Mesenchymal stem cell (in vitro differentiated cells and primary cell): ENCODE results near the gene SLC30A2.

ENCODE experiments used
- DNase-seq: peaks from one replicate; pipeline ENCODE4 v3.0.0-alpha.2; 2013
- H2AFZ ChIP-seq: one replicate; pipeline ENCODE4 v1.6.1; 2013; ENCODE audit warnings: low read depth, mild to moderate bottlenecking, control low read depth, inconsistent platforms, low read length, moderate library complexity
- H2AK5ac ChIP-seq: 2 replicates; pipeline ENCODE4 v1.6.1; 2013; ENCODE audit warnings: low read length, moderate library complexity, mild to moderate bottlenecking, inconsistent platforms; ENCODE audit not compliant: severe bottlenecking
- H2BK120ac ChIP-seq: one replicate; pipeline ENCODE4 v1.6.1; 2013; ENCODE audit warnings: low read depth, mild to moderate bottlenecking, inconsistent platforms, low read length, moderate library complexity
- H2BK12ac ChIP-seq, 2 experiments: one replicate each; pipeline ENCODE4 v1.6.1; 2013; ENCODE audit warnings: inconsistent platforms in 2 of 2, low read length in 2 of 2, mild to moderate bottlenecking in 2 of 2, moderate library complexity in 2 of 2, control low read depth in 1 of 2
- H2BK15ac ChIP-seq: one replicate; pipeline ENCODE4 v1.6.1; 2013; ENCODE audit warnings: mild to moderate bottlenecking, low read depth, inconsistent platforms; ENCODE audit not compliant: poor library complexity, severe bottlenecking
- H2BK5ac ChIP-seq: 2 replicates; pipeline ENCODE4 v1.6.1; 2013; ENCODE audit warnings: low read depth, mild to moderate bottlenecking, low read length, control low read depth, inconsistent platforms; ENCODE audit not compliant: poor library complexity, severe bottlenecking
- H3K14ac ChIP-seq, 2 experiments: one replicate each; pipeline ENCODE4 v1.6.1; 2013; ENCODE audit warnings: inconsistent platforms in 2 of 2, low read length in 2 of 2, control low read depth in 1 of 2, mild to moderate bottlenecking in 1 of 2, moderate library complexity in 1 of 2
- H3K18ac ChIP-seq, 2 experiments: one replicate each; pipeline ENCODE4 v1.6.1; 2013; ENCODE audit warnings: inconsistent platforms in 2 of 2, low read length in 2 of 2, control low read depth in 1 of 2, low read depth in 1 of 2, mild to moderate bottlenecking in 1 of 2
- H3K23ac ChIP-seq, 2 experiments: one replicate each; pipeline ENCODE4 v1.6.1; 2013; ENCODE audit warnings: inconsistent platforms in 2 of 2, low read length in 2 of 2, mild to moderate bottlenecking in 2 of 2, moderate library complexity in 2 of 2, control low read depth in 1 of 2
- H3K27ac ChIP-seq: 2 replicates; pipeline ENCODE4 v1.5.1; 2013; ENCODE audit warnings: mild to moderate bottlenecking, moderate library complexity, low read length, control low read depth, inconsistent platforms; ENCODE audit not compliant: poor library complexity, severe bottlenecking
- H3K27me3 ChIP-seq, 2 experiments: 2 replicates each; pipeline versions ENCODE4 v1.6.1 to v1.7.0; 2013; ENCODE audit warnings: low read length in 2 of 2, mild to moderate bottlenecking in 2 of 2, moderate library complexity in 2 of 2, control low read depth in 1 of 2, inconsistent platforms in 1 of 2; ENCODE audit not compliant: control insufficient read depth in 1 of 2, insufficient read depth in 1 of 2
- H3K36me3 ChIP-seq, 2 experiments: 2 replicates each; pipeline versions ENCODE4 v1.6.1 to v1.7.0; 2013; ENCODE audit warnings: low read length in 2 of 2, control low read depth in 1 of 2, inconsistent platforms in 1 of 2, low read depth in 1 of 2, mild to moderate bottlenecking in 1 of 2; ENCODE audit not compliant: insufficient read depth in 2 of 2, control insufficient read depth in 1 of 2
- H3K4ac ChIP-seq, 2 experiments: one replicate each; pipeline ENCODE4 v1.6.1; 2013; ENCODE audit warnings: inconsistent platforms in 2 of 2, low read length in 2 of 2, mild to moderate bottlenecking in 2 of 2, moderate library complexity in 2 of 2, control low read depth in 1 of 2, low read depth in 1 of 2
- H3K4me1 ChIP-seq: 2 replicates; pipeline ENCODE4 v1.6.1; 2013; ENCODE audit warnings: low read depth, low read length, control low read depth; ENCODE audit not compliant: control insufficient read depth, insufficient read depth
- H3K4me2 ChIP-seq: 2 replicates; pipeline ENCODE4 v1.6.1; 2013; ENCODE audit warnings: low read length, mild to moderate bottlenecking, inconsistent platforms; ENCODE audit not compliant: poor library complexity, severe bottlenecking
- H3K4me3 ChIP-seq, 2 experiments: 2 replicates each; pipeline versions ENCODE4 v1.5.1 to v1.7.0; 2013; ENCODE audit warnings: low read length in 2 of 2, mild to moderate bottlenecking in 2 of 2, control low read depth in 1 of 2, low read depth in 1 of 2; ENCODE audit not compliant: insufficient read depth in 1 of 2
- H3K79me1 ChIP-seq: replicated peaks from 2 replicates; pipeline ENCODE4 v1.6.1; 2013; ENCODE audit warnings: mild to moderate bottlenecking, control low read depth, low read length, inconsistent platforms; ENCODE audit not compliant: poor library complexity, severe bottlenecking
- H3K9ac ChIP-seq: 2 replicates; pipeline ENCODE4 v1.7.0; 2013; ENCODE audit warnings: mild to moderate bottlenecking, low read length, moderate library complexity
- H3K9me3 ChIP-seq: 2 replicates; pipeline ENCODE4 v1.7.0; 2013; ENCODE audit warnings: mild to moderate bottlenecking, low read length; ENCODE audit not compliant: control insufficient read depth
- H4K8ac ChIP-seq: one replicate; pipeline ENCODE4 v1.6.1; 2013; ENCODE audit warnings: inconsistent platforms, mild to moderate bottlenecking, low read length, moderate library complexity
- H4K91ac ChIP-seq: one replicate; pipeline ENCODE4 v1.6.1; 2013; ENCODE audit warnings: mild to moderate bottlenecking, low read length, inconsistent platforms
- WGBS: methylation state at CpG from one replicate; pipeline ENCODE4 v1.1.7; 2013; ENCODE audit warnings: mixed read lengths; 5-methylcytosine and 5-hydroxymethylcytosine counted together

The SLC30A2 gene

DNA sequence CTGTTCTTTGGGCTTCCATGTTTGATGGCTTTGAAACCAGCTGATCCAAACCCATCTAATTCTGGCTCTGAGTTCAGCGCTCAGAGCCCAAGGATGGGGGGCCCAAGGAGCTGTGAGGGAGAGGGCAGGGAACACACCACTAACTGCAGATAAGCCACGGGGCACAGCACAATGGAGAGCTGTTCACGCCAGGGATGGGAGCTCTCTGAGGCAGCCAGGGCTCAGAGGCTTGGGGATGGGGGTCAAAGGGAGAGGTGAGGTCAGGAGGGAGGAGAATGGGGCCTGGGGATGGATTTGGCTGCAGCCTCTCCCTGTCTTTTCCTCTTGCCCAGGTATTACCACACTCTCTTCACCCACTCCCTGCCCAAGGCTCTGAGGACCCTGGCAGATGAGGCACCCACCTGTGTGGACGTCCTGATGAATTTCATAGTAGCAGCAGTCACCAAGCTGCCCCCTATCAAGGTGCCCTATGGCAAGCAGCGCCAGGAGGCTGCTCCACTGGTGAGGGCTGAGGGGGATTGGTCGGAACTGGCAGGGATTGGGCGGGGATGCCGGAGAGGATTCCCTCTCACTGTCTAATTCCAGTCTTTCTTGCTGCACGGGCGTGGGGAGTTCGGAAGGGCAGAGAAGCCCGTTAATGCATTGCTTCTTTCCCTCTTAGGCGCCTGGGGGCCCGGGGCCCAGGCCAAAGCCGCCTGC is 11.3 kb downstream of the SLC30A2 start:
- 24% methylated on average over 13 of the region's 15 CpGs for WGBS
- Histone ChIP-seq H3K9ac (peak overlapping the region; percentile 79), H4K91ac (no peak overlapping the region), H3K4me1 (peaks cover 19% of the 10 kb centered on the region), H2BK15ac (no peak overlapping the region), H3K4ac (no peak overlapping the region), H2BK12ac (peak overlapping the region in 1 of 2 experiments; percentile 54), H3K14ac (peak overlapping the region in 1 of 2 experiments; percentile 26), H3K79me1 (no peaks in the 10 kb centered on the region), H2AK5ac (no peak overlapping the region), H3K4me2 (peak overlapping the region; percentile 90), H3K4me3 (peak overlapping the region; percentile 73 to 91), H3K23ac (peak overlapping the region in 1 of 2 experiments; percentile 34), H4K8ac (no peak overlapping the region), H3K27me3 (peaks cover 0 to 53% of the 10 kb centered on the region in 2 experiments), H3K9me3 (no peaks in the 10 kb centered on the region), H2BK5ac (no peak overlapping the region), H3K18ac (no peak overlapping the region), H2BK120ac (no peak overlapping the region), H3K36me3 (no peaks in the 10 kb centered on the region), H3K27ac (no peak overlapping the region), H2AFZ (peak overlapping the region; percentile 91)
- DNase-seq, result no peak

DNA sequence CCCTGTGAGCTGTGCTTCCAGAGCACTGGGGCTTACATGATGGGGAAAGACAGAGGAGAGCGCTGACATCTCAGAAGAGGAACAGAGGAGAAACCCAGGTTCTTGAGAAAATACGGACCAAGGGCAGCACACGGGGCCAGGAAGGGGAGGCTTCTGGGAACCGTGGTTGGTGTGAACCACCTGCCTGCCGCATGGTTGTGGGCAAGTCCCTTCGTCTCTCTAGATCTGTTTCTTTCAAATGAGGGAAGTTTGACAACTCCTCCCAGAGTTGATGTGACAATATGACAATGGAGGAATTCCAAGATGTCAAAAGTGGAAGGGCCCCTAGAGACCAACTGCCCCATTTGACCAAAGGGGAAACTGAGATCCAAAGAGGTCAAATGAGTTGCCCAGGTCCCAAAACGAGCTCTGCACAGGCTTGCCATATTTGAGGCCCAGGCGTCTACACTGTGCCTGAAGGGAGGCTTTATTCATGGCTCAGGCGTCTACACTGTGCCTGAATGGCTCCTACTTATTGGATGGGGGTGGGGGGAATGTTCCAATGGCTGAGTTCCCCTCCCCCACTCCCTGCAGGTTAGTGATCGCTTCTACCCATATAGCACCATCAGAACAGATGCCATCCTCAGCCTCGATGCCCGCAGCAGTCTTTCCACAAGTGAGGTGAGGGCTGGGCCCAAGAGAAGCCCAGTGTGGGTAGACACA is 13.1 kb downstream of the SLC30A2 start:
- H2BK15ac ChIP-seq, result no peak overlapping the region
- 87% methylated on average over 10 of the region's 12 CpGs for WGBS

DNA sequence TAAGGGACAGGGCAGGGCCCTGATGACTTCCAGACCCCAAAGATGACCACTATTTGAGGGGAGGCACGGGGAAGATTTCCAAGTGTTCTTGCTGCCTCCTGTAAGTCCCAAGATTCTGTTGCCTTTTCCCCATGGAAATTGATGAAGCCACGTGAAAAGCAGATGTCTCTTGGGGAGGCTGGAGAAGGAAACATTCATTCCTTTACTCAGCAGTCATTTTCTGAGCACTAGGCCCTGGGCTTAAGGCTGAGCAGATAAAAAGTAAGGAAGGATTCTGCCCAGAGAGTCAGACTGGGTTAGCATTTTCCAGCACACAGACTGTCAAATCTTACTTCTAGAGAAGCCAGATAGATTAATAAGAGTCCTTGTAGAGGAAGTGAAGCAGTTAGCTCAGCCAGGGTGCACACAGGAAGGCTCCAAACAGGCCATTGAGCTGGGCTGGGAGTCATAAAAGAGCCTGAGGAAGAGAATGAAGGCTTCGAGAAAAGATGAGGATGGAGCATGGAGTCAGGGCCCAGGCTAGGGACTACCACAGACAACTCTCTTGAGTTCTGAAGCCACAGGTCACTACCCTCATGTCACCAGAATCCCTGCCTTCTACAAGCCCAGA is 14.2 kb downstream of the SLC30A2 start:
- Histone ChIP-seq H3K79me1 (no peaks in the 10 kb centered on the region), H2AK5ac (no peak overlapping the region), H3K9ac (peak overlapping the region; percentile 8), H3K4me1 (peaks cover 23% of the 10 kb centered on the region), H3K4me2 (no peak overlapping the region), H2AFZ (no peak overlapping the region), H3K23ac (no peak overlapping the region), H3K9me3 (no peaks in the 10 kb centered on the region), H2BK5ac (no peak overlapping the region), H2BK12ac (no peak overlapping the region), H3K27me3 (peaks cover 0 to 27% of the 10 kb centered on the region in 2 experiments), H3K4ac (no peak overlapping the region), H3K36me3 (no peaks in the 10 kb centered on the region), H3K27ac (no peak overlapping the region), H4K8ac (no peak overlapping the region), H2BK15ac (no peak overlapping the region), H2BK120ac (no peak overlapping the region), H3K4me3 (no peak overlapping the region), H3K18ac (no peak overlapping the region), H4K91ac (no peak overlapping the region), H3K14ac (no peak overlapping the region)
- peak; percentile 26 for DNase-seq
- 76% methylated on average over 2 of the region's 3 CpGs for WGBS

More for the DNA sequence above, 13.1 kb downstream of the SLC30A2 start:
- Histone ChIP-seq H3K9ac (no peak overlapping the region), H2AK5ac (no peak overlapping the region), H3K79me1 (no peaks in the 10 kb centered on the region), H3K14ac (no peak overlapping the region), H3K36me3 (no peaks in the 10 kb centered on the region), H4K8ac (no peak overlapping the region), H3K18ac (no peak overlapping the region), H2AFZ (no peak overlapping the region), H3K4me3 (no peak overlapping the region), H3K27me3 (peaks cover 0 to 36% of the 10 kb centered on the region in 2 experiments), H2BK12ac (no peak overlapping the region), H2BK5ac (no peak overlapping the region), H2BK120ac (no peak overlapping the region), H3K23ac (no peak overlapping the region), H4K91ac (no peak overlapping the region), H3K4me1 (peaks cover 26% of the 10 kb centered on the region), H3K27ac (no peak overlapping the region), H3K4me2 (no peak overlapping the region), H3K9me3 (no peaks in the 10 kb centered on the region), H3K4ac (no peak overlapping the region)
- no peak for DNase-seq

DNA sequence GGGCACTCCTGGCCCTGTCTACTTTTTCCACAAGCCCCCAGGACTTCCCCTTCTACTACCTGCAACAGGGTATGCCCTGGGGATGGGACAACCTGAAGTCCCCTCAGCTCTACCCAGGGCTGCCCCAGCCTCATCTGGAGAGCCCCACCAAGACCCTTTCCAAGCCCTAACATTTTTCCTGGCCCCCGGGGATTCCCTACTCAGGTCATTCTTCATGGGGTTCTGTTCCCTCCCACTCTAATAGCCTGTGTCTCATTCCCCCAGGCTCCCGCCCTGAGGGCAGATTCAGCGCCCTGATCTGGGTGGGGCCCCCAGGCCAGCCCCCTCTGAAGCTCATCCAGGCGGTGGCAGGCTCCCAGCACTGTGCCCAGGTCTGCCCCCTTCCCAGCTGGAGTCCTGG is 14.7 kb downstream of the SLC30A2 start:
- no peak overlapping the region for H2BK15ac ChIP-seq
- no peak overlapping the region for H3K4ac ChIP-seq
- no peak overlapping the region for H2BK120ac ChIP-seq
- no peak overlapping the region for H4K91ac ChIP-seq
- H3K9me3 ChIP-seq, result no peaks in the 10 kb centered on the region
- 89% methylated on average over 4 of the region's 4 CpGs for WGBS
- no peak overlapping the region for H3K18ac ChIP-seq
- no peak overlapping the region for H3K4me2 ChIP-seq
- no peak overlapping the region for H3K14ac ChIP-seq
- H3K79me1 ChIP-seq, result no peaks in the 10 kb centered on the region
- no peaks in the 10 kb centered on the region for H3K36me3 ChIP-seq
- no peak overlapping the region for H3K4me3 ChIP-seq
- no peak overlapping the region for H2AFZ ChIP-seq
- H3K4me1 ChIP-seq, result peaks cover 18% of the 10 kb centered on the region
- no peak for DNase-seq
- H3K27me3 ChIP-seq, result peaks cover 0 to 22% of the 10 kb centered on the region in 2 experiments
- no peak overlapping the region for H3K23ac ChIP-seq
- no peak overlapping the region for H2BK12ac ChIP-seq
- peak overlapping the region; percentile 8 for H3K9ac ChIP-seq
- no peak overlapping the region for H2BK5ac ChIP-seq
- no peak overlapping the region for H3K27ac ChIP-seq
- no peak overlapping the region for H4K8ac ChIP-seq
- no peak overlapping the region for H2AK5ac ChIP-seq
